K562 (cell line): ENCODE data around the gene ATF3. TPM values are rescaled to one million over a fixed set of nuclear protein-coding genes. Genes with fewer than 3 reads are reported as not detected.

Experiments
- ATAC-seq: fragments of 200-7000 bp; cut with Tn5 transposase; 3 replicates; pipeline ENCODE4 v1.9.1; 2020; ENCODE audit warnings: moderate library complexity
- BruUV-seq: library from RNA; stranded (reverse); fragments of 400-500 nt; replicated peaks from 2 replicates; lab custom pipeline; 2021; lab: Mats Ljungman, UMichigan
- CTCF ChIA-PET: fragments of 300-600 bp; formaldehyde crosslinking; extraction: SDS; loops from one replicate; lab custom pipeline; 2021; ENCODE audit warnings: low intra/inter-chr PET ratio; lab: Yijun Ruan, JAX
- POLR2A ChIA-PET: fragments of 300-600, 350-650 bp; sonication (Branson Sonifier 250); formaldehyde crosslinking; extraction: SDS; loops from one replicate; lab custom pipeline; 2021; ENCODE audit warnings: antibody characterized with exemption, inconsistent platforms; lab: Yijun Ruan, JAX
- DNase-seq, 4 experiments: peaks; one replicate each; pipeline versions ENCODE4 v3.0.0 to v3.0.0-alpha.2; 2011 to 2018; ENCODE audit warnings: low spot score in 3 of 4, mixed read lengths in 3 of 4; ENCODE audit errors: extremely low read depth in 1 of 4
- FAIRE-seq: peaks from 2 replicates; lab custom pipeline; 2011; peaks lifted over from hg19 to GRCh38; lab: Jason Lieb, UNC
- H2AFZ ChIP-seq: 2 replicates; pipeline ENCODE4 v1.6.0; 2011; ENCODE audit warnings: low read depth, low read length, control low read depth, inconsistent platforms
- H3K27ac ChIP-seq: fragments of 200-600 bp; 3 replicates; pipeline ENCODE4 v1.8.0; 2011; ENCODE audit warnings: low read depth, mild to moderate bottlenecking, control low read depth, inconsistent platforms, low read length, moderate library complexity, mixed read lengths; ENCODE audit errors: extremely low read depth
- H3K27me3 ChIP-seq, 2 experiments: fragments of 300-600 bp in 1 of 2; 2 replicates in 1 of 2; 3 replicates in 1 of 2; pipeline versions ENCODE4 v1.6.0 to v1.8.0; 2011; ENCODE audit warnings: inconsistent platforms in 2 of 2, low read length in 2 of 2, mild to moderate bottlenecking in 1 of 2, mixed read lengths in 1 of 2, moderate library complexity in 1 of 2; ENCODE audit not compliant: control insufficient read depth in 2 of 2, insufficient read depth in 2 of 2
- H3K36me3 ChIP-seq: fragments of 300-600 bp; 3 replicates; pipeline ENCODE4 v1.8.0; 2011; ENCODE audit warnings: mild to moderate bottlenecking, low read length, inconsistent platforms; ENCODE audit not compliant: control insufficient read depth, insufficient read depth
- H3K4me1 ChIP-seq, 2 experiments: fragments of 200-600 bp in 1 of 2; replicated peaks in 1 of 2; 2 replicates in 1 of 2; 3 replicates in 1 of 2; pipeline versions ENCODE4 v1.5.1 to v1.8.0; 2011; ENCODE audit warnings: inconsistent platforms in 2 of 2, low read length in 2 of 2, mild to moderate bottlenecking in 1 of 2, mixed read lengths in 1 of 2, moderate library complexity in 1 of 2; ENCODE audit not compliant: control insufficient read depth in 2 of 2, insufficient read depth in 2 of 2
- H3K4me2 ChIP-seq: 2 replicates; pipeline ENCODE4 v1.6.1; 2011; ENCODE audit warnings: low read length, control low read depth, inconsistent platforms, mixed read lengths; ENCODE audit not compliant: insufficient read depth
- H3K4me3 ChIP-seq: fragments of 200-600 bp; sonication (generic), shearing (Covaris generic); 2 replicates; pipeline ENCODE4 v1.5.1; 2016; ENCODE audit warnings: control low read depth, inconsistent platforms
- H3K79me2 ChIP-seq: fragments of 200-600 bp; 3 replicates; pipeline ENCODE4 v1.8.0; 2011; ENCODE audit warnings: low read length, inconsistent platforms; ENCODE audit not compliant: control insufficient read depth, insufficient read depth
- H3K9ac ChIP-seq, 2 experiments: 2 replicates each; pipeline versions ENCODE4 v1.6.0 to v1.6.1; 2011; ENCODE audit warnings: low read depth in 2 of 2, low read length in 2 of 2, control low read depth in 1 of 2, inconsistent platforms in 1 of 2, mild to moderate bottlenecking in 1 of 2, mixed read lengths in 1 of 2; ENCODE audit not compliant: insufficient read depth in 1 of 2
- H3K9me1 ChIP-seq: one replicate; pipeline ENCODE4 v1.6.0; 2011; ENCODE audit warnings: inconsistent platforms, mild to moderate bottlenecking, low read length, moderate library complexity; ENCODE audit not compliant: control insufficient read depth, insufficient read depth
- H3K9me3 ChIP-seq: replicated peaks from 2 replicates; pipeline ENCODE4 v1.5.1; 2011; ENCODE audit warnings: low read depth, low read length, inconsistent platforms; ENCODE audit not compliant: control insufficient read depth, insufficient read depth
- H4K20me1 ChIP-seq: replicated peaks from 2 replicates; pipeline ENCODE4 v1.6.1; 2011; ENCODE audit warnings: low read length, inconsistent platforms, mixed read lengths; ENCODE audit not compliant: control insufficient read depth, insufficient read depth
- AFF4 ChIP-seq: sonication (generic); formaldehyde crosslinking; IDR thresholded peaks from 2 replicates; pipeline ENCODE4 v1.8.0; 2023; ENCODE audit warnings: mild to moderate bottlenecking, missing genetic modification reagents
- CEBPG ChIP-seq, 3 experiments: fragments of 200-800 bp in 1 of 3; sonication (Bioruptor generic) in 1 of 3; sonication (generic) in 1 of 3; formaldehyde crosslinking in 1 of 3; IDR thresholded peaks in 2 of 3; conservative IDR thresholded peaks in 1 of 3; 2 replicates each; pipeline versions ENCODE4 v1.6.1 to v1.8.0; 2016 to 2022; ENCODE audit warnings: missing compliant biosample characterization in 2 of 3, missing genetic modification characterization in 2 of 3, mild to moderate bottlenecking in 1 of 3, missing genetic modification reagents in 1 of 3
- FOXJ2 ChIP-seq: fragments of 200-800 bp; sonication (Bioruptor generic); IDR thresholded peaks from 2 replicates; pipeline ENCODE4 v1.6.1; 2016; ENCODE audit warnings: missing genetic modification characterization, missing compliant biosample characterization
- MITF ChIP-seq: IDR thresholded peaks from 2 replicates; pipeline ENCODE4 v1.6.1; 2014; ENCODE audit warnings: antibody characterized with exemption
- NFE2 ChIP-seq: IDR thresholded peaks from 2 replicates; pipeline ENCODE4 v1.6.1; 2014; ENCODE audit warnings: antibody characterized with exemption, low read depth
- NR3C1 ChIP-seq: sonication (generic); formaldehyde crosslinking; IDR thresholded peaks from 2 replicates; pipeline ENCODE4 v1.8.1; 2022; ENCODE audit warnings: missing genetic modification reagents
- RERE ChIP-seq: sonication (generic); formaldehyde crosslinking; IDR thresholded peaks from 2 replicates; pipeline ENCODE4 v1.8.0; 2023; ENCODE audit warnings: missing genetic modification reagents, mild to moderate bottlenecking, borderline replicate concordance
- RFX7 ChIP-seq: fragments of 250-450 bp; sonication (Bioruptor Pico); IDR thresholded peaks from 2 replicates; pipeline ENCODE4 v1.5.1; 2021; ENCODE audit warnings: mild to moderate bottlenecking
- SMARCA5 ChIP-seq: fragments of 450-650 bp; IDR thresholded peaks from 2 replicates; pipeline ENCODE4 v1.6.1; 2016
- ZNF445 ChIP-seq: fragments of 250-450 bp; sonication (Bioruptor Pico); IDR thresholded peaks from 2 replicates; pipeline ENCODE4 v1.4.0; 2020; ENCODE audit warnings: low read depth, mild to moderate bottlenecking, moderate library complexity
- WGBS: fragments of 100-300 bp; shearing (Covaris generic); methylation state at CpG from one replicate; pipeline ENCODE4 v1.1.6; 2016; ENCODE audit warnings: low coverage, mixed read lengths; ENCODE audit not compliant: insufficient coverage; ENCODE audit errors: missing lambda C conversion rate; 5-methylcytosine and 5-hydroxymethylcytosine counted together
- in situ Hi-C: fragments of 300-500 bp; cut with MboI; formaldehyde crosslinking; loops from 4 replicates; pipeline ENCODE4 v1.15.0; 2018; ENCODE audit warnings: inconsistent platforms, mixed read lengths
- intact Hi-C: fragments of 100-400 bp; cut with micrococcal nuclease; formaldehyde crosslinking; loops from 2 replicates; pipeline ENCODE4 v1.14.2; 2022
- polyA plus RNA-seq, 8 experiments: library from polyadenylated mRNA; depleted of rRNA in 4 of 8; stranded (reverse) in 5 of 8; unstranded in 3 of 8; fragments of >200 nt; fragmentation: Nextera tagmentation in 2 of 8; fragmentation: Illumina TruSeq in 1 of 8; extraction: Ambion mirVana in 2 of 8; extraction: Trizol in 1 of 8; gene quantifications; 2 replicates each; pipeline versions ENCODE4 v1.2.1 to v1.2.3, GENCODE V29; 2011 to 2014; ENCODE audit warnings: inconsistent platforms in 1 of 8, missing spikeins in 1 of 8
- total RNA-seq, 7 experiments: library from RNA; depleted of rRNA in 6 of 7; stranded (reverse); fragments of >200 nt in 6 of 7; fragmentation: Illumina TruSeq in 2 of 7; extraction: Trizol in 2 of 7; gene quantifications; 2 replicates each; pipeline versions ENCODE4 v1.2.1 to v1.2.3, GENCODE V29; 2011 to 2021; ENCODE audit warnings: low replicate concordance in 1 of 7

ATF3 gene
- total and polyA plus RNA-seq, 9 of the 15 experiments (the other 6 are each of a cell fraction or from before 2014, with no cell fraction given) = 3.5 to 28.2 (median 19.8) TPM

GRCh38 chr1:212635141-212635631 lies 26.6 kb downstream of the ATF3 start:
- Histone ChIP-seq H3K9me1 (no peaks in the 10 kb centered on the region), H3K9me3 (no peaks in the 10 kb centered on the region), H3K4me1 (peaks cover 14 to 30% of the 10 kb centered on the region in 2 experiments; a peak in 4 of 5 replicates), H3K9ac (no peak overlapping the region), H3K4me3 (no peak overlapping the region), H2AFZ (no peak overlapping the region), H4K20me1 (peaks cover 18% of the 10 kb centered on the region), H3K4me2 (no peak overlapping the region), H3K36me3 (no peaks in the 10 kb centered on the region), H3K27ac (no peak overlapping the region), H3K27me3 (peaks cover 21 to 47% of the 10 kb centered on the region in 2 experiments), H3K79me2 (no peaks in the 10 kb centered on the region)
- intact Hi-C loops = no loop called here
- WGBS = 9% methylated on average over 1 of the region's 1 CpG
- ATAC-seq (peak; percentile 13; the same call in 2 of the 3 replicates), FAIRE-seq (no peak), DNase-seq (no peak)
- ChIA-PET POLR2A (interaction anchor here (0.8 to 1.2 kb wide), 3 partner anchors 8 to 30 kb away, joined by 3 to 4 read pairs (median 4); no protein-coding TSS in a partner anchor), CTCF (no interaction called here)
- BruUV-seq = no TSS peak
- in situ Hi-C loops = no loop called here
- TF ChIP-seq MITF = no peak
- 0 out of 2 replicates have a peak, but pooled peaks have one; percentile 2 for TF ChIP-seq NFE2
- no peak for TF ChIP-seq NR3C1 (CRISPR knock-in tag)
- peak; percentile 50; the same call in 1 of the 2 replicates for TF ChIP-seq SMARCA5
- TF ChIP-seq CEBPG (CRISPR knock-in tag; IDR thresholded peaks at IDR 0.05) = no peak
- peak; percentile 62 to 77 for TF ChIP-seq CEBPG (tag; conservative IDR thresholded peaks at IDR 0.05 in 1 of 2, IDR thresholded peaks at IDR 0.05 in 1 of 2)
- no peak for TF ChIP-seq ZNF445
- 0 out of 2 replicates have a peak, but pooled peaks have one; percentile 8 for TF ChIP-seq FOXJ2 (tag)
- TF ChIP-seq RERE (CRISPR knock-in tag) = 0 out of 2 replicates have a peak, but pooled peaks have one; percentile 36
- TF ChIP-seq AFF4 (CRISPR knock-in tag) = 0 out of 2 replicates have a peak, but pooled peaks have one; percentile 12
- TF ChIP-seq RFX7 (CRISPR knock-in tag) = peak; percentile 7; the same call in 1 of the 2 replicates
